ENCODE results near the gene TTLL5. TPM values are rescaled to one million over a fixed set of nuclear protein-coding genes. Genes with fewer than 3 reads are reported as not detected.

The TTLL5 gene
- total and polyA plus RNA-seq, 10 of the 15 experiments (the other 5 are each of a cell fraction or from before 2014, with no cell fraction given) = 3.2 to 25.9 (median 13.8) TPM

- TF ChIP-seq JUND (IDR thresholded peaks at IDR 0.05; ENCODE audit: low read depth, low read length) (no peak), FOS (IDR thresholded peaks at IDR 0.05; ENCODE audit: borderline replicate concordance, extremely low read depth, insufficient read length) (no peak), TCF12 (IDR thresholded peaks at IDR 0.05; ENCODE audit: low read depth, low read length) (no peak)
Measured at GRCh38 chr14:75886636-75887348, 225.7 kb downstream of the TTLL5 start (continued).

GRCh38 chr14:75888945-75889344, 227.9 kb downstream of the TTLL5 start:
- FAIRE-seq = no peak
- POLR2A ChIA-PET = no interaction called here
- no peaks in the 10 kb centered on the region for H3K27me3 ChIP-seq (replicated peaks in 1 of 2; ENCODE audit: control insufficient read depth in 2 of 2, insufficient read depth in 2 of 2, low read length in 1 of 2)
- no peak for TF ChIP-seq HDGF (IDR thresholded peaks at IDR 0.05)
- TF ChIP-seq REST (IDR thresholded peaks at IDR 0.05; ENCODE audit: low read depth, low read length) = no peak
- TF ChIP-seq RAD21 (IDR thresholded peaks at IDR 0.05; ENCODE audit: insufficient read depth, low read depth, low read length) = no peak
- no peak for TF ChIP-seq ZBTB40 (IDR thresholded peaks at IDR 0.05; ENCODE audit: borderline replicate concordance)
- TF ChIP-seq JUND (IDR thresholded peaks at IDR 0.05; ENCODE audit: low read depth, low read length) = no peak
- TF ChIP-seq USF2 (IDR thresholded peaks at IDR 0.05; ENCODE audit: borderline replicate concordance, low read depth, low read length) = no peak
- TF ChIP-seq MLLT1 (IDR thresholded peaks at IDR 0.05) = no peak

More at GRCh38 chr14:75888945-75889344, 227.9 kb downstream of the TTLL5 start:
- in situ Hi-C loops (cut with MboI) = no loop called here
- 100% methylated on average over 2 of the region's 2 CpGs for WGBS (ENCODE audit: insufficient coverage, insufficient replicate concordance, low lambda C conversion rate, missing lambda C conversion rate)
- ChIA-PET SMC1A (ENCODE audit: uncharacterized antibody, unreplicated experiment) (interaction anchor here (0.7 kb wide), 1 partner anchor 153 kb away, joined by 3 read pairs; no protein-coding TSS in a partner anchor), CTCF (no interaction called here), RAD21 (ENCODE audit: unreplicated experiment) (no interaction called here)
- H3K79me2 ChIP-seq (ENCODE audit: control insufficient read depth, insufficient read depth, low read length) = no peaks in the 10 kb centered on the region
- no TSS peak for BruUV-seq (replicated peaks)
- H2AFZ ChIP-seq (ENCODE audit: control insufficient read depth, low read depth, low read length) = no peak overlapping the region
- H3K4me1 ChIP-seq (ENCODE audit: control insufficient read depth, insufficient read depth, low read length) = no peaks in the 10 kb centered on the region
- H4K20me1 ChIP-seq (ENCODE audit: control insufficient read depth, insufficient read depth) = no peaks in the 10 kb centered on the region
- H3K4me3 ChIP-seq = no peak overlapping the region
- H3K36me3 ChIP-seq (ENCODE audit: control insufficient read depth in 2 of 2, insufficient read depth in 2 of 2, low read length in 1 of 2) = no peaks in the 10 kb centered on the region; a peak in 1 of 4 replicates
- no peaks in the 10 kb centered on the region for H3K9me3 ChIP-seq (replicated peaks; ENCODE audit: control insufficient read depth, insufficient read depth, low read length)
- no peak for ATAC-seq
- intact Hi-C loops (cut with micrococcal nuclease; ENCODE audit: unreplicated experiment) = no loop called here
- no peak for DNase-seq (ENCODE audit: low read depth, low spot score)
- no peak overlapping the region for H3K4me2 ChIP-seq (ENCODE audit: control insufficient read depth, insufficient read depth)
- H3K9ac ChIP-seq (ENCODE audit: control insufficient read depth, insufficient read depth, low read length) = no peak overlapping the region
- H3K27ac ChIP-seq (ENCODE audit: control insufficient read depth, insufficient read depth) = no peak overlapping the region
